SW480 (cell line): ENCODE measurements around the gene EFNA4.
A peak's percentile ranks its signal among the peaks of the same experiment; 100 is the strongest.

Source experiments
- DNase-seq: peaks from one replicate; pipeline ENCODE4 v3.0.0-alpha.2; 2016; ENCODE audit warnings: low spot score

Gene EFNA4

DNA sequence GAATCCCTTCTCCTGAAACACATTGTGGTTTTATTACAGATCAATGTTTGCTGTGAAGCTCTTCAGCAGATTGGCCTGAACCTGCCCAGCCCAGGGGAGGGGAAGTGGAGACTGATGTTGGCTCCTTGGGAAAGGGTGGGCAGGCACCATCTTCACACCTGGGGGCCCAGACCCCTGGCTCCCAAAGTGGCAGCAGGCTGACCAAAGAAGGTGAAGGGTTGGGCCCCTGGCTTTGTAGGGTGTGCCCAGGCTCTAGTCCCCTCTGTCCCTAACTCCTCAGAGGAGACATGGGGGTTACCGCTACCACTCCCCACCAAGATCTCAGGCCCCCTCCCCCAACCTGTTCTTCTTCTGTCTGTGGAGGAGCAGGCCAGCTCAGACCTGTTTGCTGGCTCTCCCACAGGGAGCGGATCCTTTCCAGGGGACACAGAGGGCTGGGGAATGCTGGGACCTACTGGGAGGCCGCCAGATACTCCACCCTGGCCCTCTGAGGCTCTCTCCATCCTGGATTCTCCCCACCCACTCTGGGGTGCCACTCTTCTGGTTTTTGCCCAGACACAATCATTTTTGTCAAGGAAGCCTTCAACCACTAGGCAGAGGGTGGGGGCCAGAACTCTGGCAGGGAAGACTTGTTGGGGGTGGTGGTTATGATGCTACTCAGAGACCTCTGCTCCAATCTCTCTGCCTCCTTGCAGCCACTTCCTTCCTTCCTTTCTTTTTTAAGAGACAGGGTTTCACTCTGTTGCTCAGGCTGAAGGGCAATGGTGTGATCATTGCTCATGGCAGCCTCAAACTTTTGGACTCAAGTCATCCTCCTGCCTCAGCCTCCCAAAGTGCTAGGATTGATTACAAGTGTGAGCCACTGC is 10.1 kb downstream of the EFNA4 start:
- DNase-seq = no peak

DNA sequence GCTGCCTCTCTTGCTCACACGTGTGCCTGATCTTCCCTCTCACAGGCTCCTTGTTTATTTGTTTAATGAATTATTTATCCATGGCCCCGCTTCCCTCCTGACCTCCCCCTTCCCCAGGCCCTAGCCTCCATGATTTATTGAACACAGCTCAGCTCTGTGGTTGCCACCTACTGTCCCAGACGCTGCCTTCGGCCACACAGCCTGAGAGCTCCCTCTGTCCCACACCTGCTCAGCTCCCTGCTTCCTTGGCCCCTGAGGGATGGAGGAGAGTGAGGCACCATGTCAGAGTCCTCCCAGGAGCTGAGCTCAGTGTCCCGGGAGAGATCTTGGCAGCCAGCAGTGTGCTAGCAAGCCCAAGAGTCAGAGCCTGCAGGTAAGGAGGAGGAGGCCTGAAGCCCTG is 12.0 kb downstream of the EFNA4 start:
- no peak for DNase-seq

DNA sequence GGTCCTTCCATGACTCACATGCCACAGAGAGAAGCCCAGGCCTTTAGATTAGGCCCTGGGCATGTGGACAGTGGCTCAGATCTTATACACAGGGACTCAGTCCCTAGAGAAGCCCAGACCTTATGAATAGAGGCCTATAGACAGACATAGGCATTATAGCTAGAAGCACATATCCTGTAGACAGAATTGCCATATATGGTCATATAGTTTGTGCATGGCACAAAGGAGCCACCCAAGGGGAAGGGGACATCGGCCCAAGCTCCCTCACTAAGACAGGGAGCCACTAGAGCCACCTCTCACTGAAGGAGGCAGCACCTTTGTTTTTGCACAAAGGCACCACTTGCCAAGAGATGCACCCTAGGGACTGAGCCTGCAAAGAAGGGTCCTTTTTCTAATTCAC is 12.8 kb downstream of the EFNA4 start:
- no peak for DNase-seq

DNA sequence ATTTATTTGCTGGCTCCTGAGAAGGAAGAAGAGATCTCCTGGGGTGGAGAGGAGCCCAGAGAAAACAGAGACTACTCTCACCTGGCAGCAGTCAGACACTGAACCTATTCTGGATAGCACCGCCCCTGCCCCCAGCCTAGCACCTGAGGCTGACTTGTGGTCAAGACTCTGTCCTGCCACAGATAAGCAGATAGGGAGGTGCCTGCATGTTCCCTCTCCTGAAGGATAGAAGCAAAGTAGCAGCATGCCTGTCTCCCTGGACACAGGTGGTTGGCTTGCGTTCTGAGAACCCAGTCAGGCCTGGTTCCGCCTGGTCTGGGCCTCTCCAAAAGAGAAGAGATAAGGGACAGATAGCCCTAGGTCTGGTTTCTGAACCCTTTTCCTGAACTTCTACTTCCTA is 13.8 kb downstream of the EFNA4 start:
- no peak for DNase-seq

DNA sequence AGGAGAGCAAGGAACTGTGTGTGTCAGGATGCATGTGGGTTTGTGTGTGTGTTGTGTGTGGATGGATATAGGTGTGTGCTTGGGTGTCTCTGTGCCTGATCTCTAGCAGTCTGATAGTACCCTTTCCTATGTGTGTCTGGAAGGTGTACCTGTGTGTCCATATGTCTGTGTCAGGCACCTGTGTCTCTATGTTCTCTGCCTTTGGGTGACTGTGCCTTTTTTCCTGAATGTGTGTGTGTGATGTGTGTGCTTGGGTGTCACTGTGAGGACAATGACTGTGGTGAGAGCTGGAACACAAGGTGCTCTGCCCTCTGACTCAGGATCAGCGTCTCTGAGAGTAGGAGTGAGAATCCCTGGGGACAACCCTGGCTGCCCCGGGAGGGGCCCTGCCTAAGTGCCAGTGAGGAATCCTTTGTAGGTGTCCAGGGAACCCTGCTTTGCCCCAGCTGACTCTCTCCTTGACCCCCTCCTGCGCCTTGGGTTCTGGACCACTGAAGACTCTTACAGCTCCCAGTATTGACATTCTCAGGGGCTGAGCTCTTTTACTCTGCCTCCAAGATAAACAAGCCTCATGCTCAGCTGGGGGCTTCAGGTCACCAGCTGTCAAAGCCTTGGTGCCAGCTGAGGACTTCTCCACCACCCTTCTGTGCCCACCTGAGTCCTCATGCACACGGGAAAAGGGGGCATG is 14.4 kb downstream of the EFNA4 start:
- no peak for DNase-seq

DNA sequence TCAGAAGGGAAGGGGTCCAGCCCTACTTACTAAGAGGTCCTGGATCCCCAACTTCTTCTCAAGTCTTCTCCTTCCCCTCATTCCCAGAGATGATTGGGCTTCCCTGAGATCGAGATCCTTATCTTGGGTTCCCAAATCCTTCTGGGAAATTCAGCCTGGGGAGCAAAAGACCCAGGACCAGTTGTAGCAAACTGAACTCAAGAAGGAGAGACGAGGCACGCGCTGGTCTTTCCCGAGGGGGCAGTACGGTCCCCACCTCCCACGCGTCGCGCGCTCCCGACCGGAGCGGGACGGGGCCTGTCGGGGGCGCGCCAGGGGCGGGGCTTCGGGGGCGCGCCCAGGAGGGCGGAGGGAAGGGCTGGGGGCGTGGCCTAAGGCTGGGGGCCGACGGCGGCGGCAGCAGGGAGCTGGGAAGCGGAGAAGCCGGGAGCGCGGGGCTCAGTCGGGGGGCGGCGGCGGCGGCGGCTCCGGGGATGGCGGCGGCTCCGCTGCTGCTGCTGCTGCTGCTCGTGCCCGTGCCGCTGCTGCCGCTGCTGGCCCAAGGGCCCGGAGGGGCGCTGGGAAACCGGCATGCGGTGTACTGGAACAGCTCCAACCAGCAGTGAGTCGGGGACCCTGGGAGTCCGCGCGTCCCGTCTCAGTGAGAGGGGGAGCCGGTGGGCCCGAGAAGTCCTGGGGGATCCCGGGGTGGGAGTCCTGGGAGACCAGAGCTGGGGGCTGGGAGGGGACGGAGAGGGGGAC is 15.1 kb downstream of the EFNA4 start, which contains the start of gene EFNA3:
TSS of gene EFNA3 (plus strand) at position 369 of the 741 bp plus-strand sequence. CDS start at position 474, 105 bp downstream.
- DNase-seq = no peak

DNA sequence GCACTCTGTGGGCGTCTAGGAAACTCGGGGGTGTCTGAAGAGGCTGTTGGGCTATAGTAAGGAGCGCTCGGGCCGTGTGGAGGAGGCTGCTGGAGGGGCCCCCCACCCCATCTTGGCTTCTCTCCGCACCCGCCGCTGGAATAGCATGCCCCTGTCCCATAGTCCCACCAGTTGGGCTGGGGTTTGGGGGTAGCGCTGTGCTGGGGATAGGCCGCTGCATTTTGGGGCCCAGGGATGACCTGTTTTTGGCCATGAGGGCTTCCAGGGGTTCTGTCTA is 15.6 kb downstream of the EFNA4 start:
- DNase-seq = no peak

DNA sequence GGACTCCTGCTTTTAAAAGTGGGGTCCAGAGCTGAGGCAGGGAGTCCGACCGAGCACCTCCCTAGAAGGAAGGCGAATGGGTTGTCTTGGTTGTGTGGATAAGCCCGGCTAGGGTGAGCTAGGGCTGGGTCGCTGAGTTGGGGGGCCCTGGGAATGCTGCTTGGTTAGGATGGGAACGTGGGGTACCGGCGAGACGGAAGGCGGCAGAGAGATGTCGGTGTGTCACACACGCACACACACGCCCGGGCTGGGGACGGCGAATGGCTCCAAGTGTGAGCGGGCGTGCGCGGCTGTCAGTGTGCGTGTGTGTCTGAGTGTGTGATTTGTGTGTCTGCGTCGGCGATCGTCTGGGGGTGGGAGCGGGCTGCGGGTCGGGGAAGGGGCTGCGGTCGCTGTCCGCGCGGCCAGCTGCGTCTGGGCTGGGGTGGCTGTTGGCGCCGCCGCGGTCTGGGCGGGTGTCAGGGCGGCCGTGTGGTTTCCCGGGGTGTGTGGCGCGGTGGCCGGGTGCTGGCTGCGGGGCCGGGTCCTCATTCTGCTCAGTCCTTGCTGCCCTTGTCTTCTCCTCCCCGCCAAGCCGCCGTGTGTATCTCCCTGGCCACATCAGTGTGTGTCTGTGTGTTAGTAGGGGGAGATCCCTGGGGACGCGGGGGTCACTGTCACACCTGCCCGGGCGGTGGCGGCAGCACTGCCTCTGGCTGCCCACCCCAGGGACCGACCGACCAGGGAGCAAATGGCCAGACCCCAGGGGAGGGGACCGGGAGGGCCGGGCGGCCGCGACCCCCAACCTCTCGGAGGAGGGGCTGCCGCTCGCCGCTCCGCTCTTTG is 16.2 kb downstream of the EFNA4 start:
- no peak for DNase-seq

DNA sequence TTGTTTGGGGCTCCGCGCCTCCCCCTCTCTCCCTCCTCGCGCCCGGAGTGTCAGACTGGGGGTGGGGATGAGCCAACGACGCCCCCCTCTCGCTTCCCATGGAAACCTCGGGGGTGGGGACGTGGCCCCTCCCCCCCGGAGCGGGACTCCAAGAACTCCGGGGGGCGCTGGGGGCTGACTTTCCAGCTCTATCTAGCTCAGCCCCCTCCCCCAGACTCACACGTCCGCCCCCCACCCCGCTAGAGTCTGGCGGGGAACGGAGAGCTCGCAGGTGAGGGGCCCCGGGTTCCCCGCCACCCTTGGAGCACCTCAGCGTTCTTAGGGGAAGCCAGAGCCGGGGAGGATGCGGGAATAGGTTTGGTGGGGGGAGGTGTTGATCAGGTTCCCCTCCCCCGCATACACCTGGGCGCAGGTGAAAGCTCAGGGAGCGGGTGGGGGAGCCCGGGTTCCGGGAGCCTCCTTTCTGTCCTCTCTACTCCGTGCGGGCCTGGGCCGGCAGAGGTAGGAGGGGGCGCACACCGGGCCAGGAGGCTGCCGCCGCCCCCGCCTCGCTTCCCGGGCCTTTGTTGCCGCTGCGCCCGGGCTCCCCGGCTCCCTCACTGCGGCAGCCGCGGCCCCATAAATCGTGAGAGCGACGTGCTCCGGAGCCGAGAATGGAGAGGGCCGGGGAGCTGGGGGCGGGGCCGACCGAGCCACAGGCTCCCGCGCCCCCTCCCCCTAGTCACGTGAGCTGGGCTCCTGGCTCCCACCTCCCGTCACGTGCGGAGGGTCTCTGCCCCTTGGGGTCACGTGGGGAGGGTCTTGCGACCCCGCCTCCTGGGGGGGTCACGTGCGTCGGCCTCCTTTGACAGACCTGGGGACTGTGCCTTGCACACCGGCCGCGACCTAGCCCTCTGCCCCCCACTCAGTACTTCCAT is 17.0 kb downstream of the EFNA4 start:
- DNase-seq = no peak

DNA sequence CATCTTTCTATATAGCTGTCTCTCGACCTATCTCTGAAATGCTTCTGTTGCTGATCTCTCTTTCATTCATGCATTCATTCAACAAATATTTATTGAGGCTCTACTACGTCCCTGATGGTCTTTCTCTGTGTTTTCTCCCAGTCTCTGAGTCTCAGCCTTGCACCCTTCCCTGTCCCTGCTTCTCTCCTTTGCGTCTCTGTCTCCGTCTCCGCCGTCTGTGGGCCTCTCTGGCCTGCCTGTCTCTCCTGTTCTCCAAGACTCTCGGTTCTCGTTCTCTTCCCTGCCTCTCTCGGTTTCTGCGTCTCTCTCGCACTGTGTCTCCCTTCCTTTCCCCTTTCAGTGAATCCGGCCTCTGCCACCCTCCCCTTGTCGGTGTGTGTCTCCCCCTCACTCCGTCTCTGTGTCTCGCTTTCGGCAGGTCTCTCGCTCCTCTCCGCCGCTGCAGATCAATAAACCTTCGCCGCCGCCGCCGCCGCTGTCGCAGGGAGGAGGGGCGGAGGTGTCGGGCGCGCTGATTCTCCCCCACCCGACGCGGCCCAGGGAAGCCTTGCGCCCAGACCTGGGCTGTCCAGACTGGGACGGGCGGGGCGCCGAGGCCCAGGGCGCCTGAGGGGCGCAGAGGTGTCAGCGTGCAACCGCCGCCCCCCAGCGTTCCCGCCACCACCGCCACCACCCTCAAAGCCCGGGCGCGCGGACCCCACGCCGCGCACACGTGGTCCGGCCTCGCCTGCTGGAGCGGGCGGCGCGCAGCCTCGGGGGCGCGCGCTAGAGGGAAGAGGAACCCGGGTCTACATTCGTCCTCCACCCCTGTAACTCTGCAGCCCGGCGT is 18.1 kb downstream of the EFNA4 start:
- DNase-seq = peak; percentile 41

DNA sequence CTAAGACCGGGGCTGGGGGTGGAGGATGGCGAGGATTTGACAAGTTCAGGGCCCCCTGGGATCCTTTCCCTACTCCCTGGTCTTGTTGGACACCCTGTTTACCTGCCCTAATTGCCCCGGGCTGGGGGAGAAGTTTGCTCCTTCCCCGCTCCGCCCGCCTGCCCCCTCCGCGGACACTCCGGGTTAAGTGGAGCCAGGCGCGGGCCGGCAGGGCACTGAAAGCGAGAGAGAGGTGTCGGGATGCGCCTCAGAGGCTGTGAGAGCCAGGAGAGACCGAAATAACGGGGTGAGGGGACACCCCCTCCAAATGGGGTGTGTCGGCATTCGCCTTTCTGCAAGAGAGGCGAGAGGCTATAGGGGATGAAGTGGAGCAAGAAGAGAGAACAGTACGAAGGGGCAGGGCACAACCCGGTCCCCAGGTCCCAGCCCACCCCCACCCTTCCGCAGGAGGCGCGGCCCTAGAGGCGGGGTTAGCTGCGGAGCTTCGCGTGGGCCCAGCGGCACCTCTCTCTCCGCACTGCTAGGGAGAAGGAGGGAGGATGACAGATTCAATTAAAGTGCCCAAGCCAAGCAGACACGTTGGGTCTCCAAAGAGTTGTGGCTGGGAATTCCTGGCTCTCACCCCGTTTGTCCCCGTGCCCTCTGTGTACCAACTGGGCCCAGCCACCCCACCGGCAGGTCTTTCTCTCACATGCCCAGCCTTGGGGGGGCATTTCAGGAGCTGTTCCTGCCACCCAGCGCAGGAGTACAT is 18.9 kb downstream of the EFNA4 start:
- DNase-seq = peak; percentile 71

DNA sequence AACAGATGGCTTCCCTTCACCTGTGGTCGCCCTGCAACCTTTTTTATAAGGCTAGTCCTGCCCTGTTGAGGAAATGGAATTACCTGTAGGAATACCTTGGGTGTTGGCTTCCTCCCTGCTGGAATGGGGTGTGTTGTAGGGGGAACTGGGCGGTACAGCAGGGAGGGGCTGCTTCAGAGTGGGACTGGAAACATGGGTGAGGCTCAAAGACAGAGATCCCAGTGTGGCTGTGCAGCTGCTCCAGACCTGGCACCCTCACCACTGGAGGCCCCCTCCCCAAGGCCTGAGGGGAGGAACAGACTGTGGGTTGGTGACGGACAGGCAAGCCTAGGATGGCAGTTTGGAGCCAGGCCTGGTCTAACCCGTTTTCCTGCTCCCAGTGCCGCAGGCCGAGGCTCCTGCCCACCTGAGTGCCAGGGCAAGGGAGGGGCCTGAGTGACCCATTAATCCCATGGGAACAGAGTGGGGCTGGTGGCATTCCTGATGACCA is 19.6 kb downstream of the EFNA4 start:
- peak; percentile 83 for DNase-seq

DNA sequence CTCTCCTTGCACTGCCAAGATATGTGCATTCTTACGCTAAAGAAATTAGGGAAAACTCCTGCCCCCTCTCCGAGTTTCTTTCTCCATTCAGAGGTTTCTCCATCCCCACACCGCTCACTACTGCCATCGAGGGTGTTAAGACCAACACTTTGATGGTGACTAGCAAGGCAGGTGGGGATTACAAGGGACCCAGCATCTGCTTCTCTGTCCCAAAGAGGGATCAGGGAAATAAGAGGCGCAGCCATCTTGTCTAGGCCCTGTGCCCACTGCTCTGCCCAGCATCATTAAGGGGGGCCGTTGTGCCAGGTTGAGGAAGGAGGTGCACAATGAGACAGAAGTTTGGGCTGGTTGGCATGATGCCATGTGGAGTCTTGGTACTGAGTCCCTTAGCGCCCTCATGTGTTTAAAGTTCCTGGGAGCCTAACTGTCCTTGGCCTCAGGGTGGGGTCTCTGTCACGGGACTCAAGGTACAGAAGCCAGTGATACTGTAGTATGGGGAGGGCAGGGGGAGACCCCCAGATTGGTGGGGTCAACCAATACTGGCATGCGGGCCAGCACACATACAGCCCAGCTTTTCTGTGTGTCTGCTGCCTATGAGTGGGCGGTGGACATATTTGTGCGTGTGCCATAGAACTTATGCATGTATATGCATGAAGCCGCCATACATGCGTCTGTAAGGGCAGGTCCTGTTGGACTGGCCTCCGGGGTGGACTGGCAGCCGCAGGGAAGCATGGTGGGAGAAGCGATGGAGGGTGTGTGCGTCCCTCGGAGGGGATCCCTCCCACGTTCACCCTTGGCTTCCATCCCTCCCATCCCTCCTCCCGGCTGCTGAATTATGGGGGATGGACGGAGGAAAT is 20.6 kb downstream of the EFNA4 start:
- peak; percentile 56 for DNase-seq

DNA sequence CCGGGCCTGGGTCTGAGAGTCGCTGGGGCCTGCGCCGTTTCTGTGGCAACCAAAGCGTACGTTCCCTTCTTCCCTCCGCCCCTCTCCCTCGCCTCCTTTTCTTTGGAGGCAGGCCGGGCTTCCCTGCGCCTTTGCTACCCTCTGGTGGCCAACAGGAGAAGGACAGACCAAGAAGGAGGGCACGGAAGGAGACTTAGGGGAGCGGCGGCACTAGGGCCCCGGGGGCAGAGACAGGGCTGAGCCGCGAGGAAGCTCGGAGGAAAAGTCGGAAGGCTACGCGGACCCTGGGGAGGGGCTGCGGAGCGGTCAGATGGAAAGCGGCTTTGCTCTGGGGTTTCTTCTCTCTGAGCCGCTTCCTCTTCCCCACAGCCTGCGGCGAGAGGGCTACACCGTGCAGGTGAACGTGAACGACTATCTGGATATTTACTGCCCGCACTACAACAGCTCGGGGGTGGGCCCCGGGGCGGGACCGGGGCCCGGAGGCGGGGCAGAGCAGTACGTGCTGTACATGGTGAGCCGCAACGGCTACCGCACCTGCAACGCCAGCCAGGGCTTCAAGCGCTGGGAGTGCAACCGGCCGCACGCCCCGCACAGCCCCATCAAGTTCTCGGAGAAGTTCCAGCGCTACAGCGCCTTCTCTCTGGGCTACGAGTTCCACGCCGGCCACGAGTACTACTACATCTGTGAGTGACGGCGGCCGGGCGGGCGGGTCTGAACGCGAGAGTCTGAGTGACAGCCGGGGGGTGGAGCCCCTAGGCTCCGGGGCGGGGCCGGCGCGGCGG is 21.4 kb downstream of the EFNA4 start:
- peak; percentile 90 for DNase-seq

DNA sequence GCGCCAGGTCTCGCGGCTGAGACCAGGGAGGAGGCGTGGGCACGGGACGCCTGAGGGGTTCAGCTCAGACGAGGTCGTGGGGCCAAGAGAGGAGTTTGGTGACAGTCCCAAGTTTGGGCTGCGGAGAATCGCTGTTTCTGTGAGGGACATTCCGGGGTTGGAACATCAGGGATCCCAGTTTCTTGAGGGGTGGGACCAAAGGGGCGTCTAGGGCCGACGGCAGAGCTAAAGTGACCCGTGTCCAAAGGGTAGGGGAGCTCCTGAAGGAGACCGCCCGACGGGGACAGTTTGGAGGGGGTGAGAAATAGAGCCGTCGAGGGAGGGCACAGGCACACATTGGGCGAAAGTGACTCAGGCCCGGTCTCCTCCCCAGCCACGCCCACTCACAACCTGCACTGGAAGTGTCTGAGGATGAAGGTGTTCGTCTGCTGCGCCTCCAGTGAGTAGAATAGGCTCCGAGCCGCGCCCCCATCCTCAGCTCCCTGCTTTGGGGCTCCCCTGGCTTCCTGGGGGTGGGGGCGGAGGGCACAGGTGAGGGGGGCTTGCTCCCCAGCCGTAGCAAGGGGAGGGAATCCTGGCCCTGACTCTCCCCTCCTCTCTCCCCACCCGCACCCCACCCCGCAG is 22.1 kb downstream of the EFNA4 start:
- DNase-seq = peak; percentile 77

DNA sequence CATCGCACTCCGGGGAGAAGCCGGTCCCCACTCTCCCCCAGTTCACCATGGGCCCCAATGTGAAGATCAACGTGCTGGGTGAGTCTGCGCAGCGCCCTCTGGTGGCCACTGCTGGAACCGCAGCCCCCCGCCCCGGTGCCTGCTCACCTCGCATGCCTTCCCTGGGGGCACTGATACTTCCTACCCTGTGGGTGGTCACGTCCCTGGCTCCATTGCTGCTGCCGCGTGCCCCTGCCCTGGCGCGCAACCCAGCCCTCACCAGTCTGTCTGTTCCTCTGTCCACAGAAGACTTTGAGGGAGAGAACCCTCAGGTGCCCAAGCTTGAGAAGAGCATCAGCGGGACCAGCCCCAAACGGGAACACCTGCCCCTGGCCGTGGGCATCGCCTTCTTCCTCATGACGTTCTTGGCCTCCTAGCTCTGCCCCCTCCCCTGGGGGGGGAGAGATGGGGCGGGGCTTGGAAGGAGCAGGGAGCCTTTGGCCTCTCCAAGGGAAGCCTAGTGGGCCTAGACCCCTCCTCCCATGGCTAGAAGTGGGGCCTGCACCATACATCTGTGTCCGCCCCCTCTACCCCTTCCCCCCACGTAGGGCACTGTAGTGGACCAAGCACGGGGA is 22.7 kb downstream of the EFNA4 start:
- peak; percentile 59 for DNase-seq
